Skin epidermis (tissue), 12 donors: ENCODE data around the gene GATAD2A.

Source experiments
- H3K27ac ChIP-seq, 21 experiments: fragments of 200-600 bp; sonication (generic) in 11 of 21; one replicate each; pipeline ENCODE4 v1.5.0; 2020; ENCODE audit warnings: mild to moderate bottlenecking in 3 of 21, inconsistent platforms in 2 of 21, moderate library complexity in 2 of 21
- H3K4me3 ChIP-seq, 7 experiments: fragments of 200-600 bp; sonication (generic) in 2 of 7; one replicate each; pipeline ENCODE4 v1.5.0; 2020; ENCODE audit warnings: inconsistent platforms in 2 of 7, mild to moderate bottlenecking in 2 of 7, moderate library complexity in 1 of 7

Gene GATAD2A

GRCh38 chr19:19547674-19548336, 142.3 kb downstream of the GATAD2A start:
- Histone ChIP-seq H3K27ac (no peak overlapping the region), H3K4me3 (no peak overlapping the region)

- H3K27ac ChIP-seq = no peak overlapping the region
- H3K4me3 ChIP-seq = no peak overlapping the region
These were observed 143.7 kb downstream of the GATAD2A start for GRCh38 chr19:19548915-19549759.

- Histone ChIP-seq H3K4me3 (no peak overlapping the region), H3K27ac (no peak overlapping the region)
These were observed 144.5 kb downstream of the GATAD2A start for GRCh38 chr19:19549804-19550464.

- H3K27ac ChIP-seq = no peak overlapping the region
These were observed 145.0 kb downstream of the GATAD2A start for GRCh38 chr19:19550485-19550929.

GRCh38 chr19:19550972-19551852, 145.7 kb downstream of the GATAD2A start:
- no peak overlapping the region for H3K4me3 ChIP-seq

More at GRCh38 chr19:19550485-19550929, 145.0 kb downstream of the GATAD2A start:
- no peak overlapping the region for H3K4me3 ChIP-seq

GRCh38 chr19:19551853-19552192, 146.3 kb downstream of the GATAD2A start:
- H3K27ac ChIP-seq = peak overlapping the region in 1 of 21 experiments; percentile 19
- no peak overlapping the region for H3K4me3 ChIP-seq

More at GRCh38 chr19:19550972-19551852, 145.7 kb downstream of the GATAD2A start:
- peak overlapping the region in 1 of 21 experiments; percentile 19 for H3K27ac ChIP-seq

GRCh38 chr19:19552798-19553197, 147.3 kb downstream of the GATAD2A start:
- Histone ChIP-seq H3K27ac (no peak overlapping the region), H3K4me3 (no peak overlapping the region)

GRCh38 chr19:19553670-19554069, 148.2 kb downstream of the GATAD2A start:
- H3K27ac ChIP-seq = no peak overlapping the region
- no peak overlapping the region for H3K4me3 ChIP-seq

- H3K27ac ChIP-seq = no peak overlapping the region
- no peak overlapping the region for H3K4me3 ChIP-seq
These were observed 148.9 kb downstream of the GATAD2A start for GRCh38 chr19:19554074-19555023.

GRCh38 chr19:19558055-19558454, 152.6 kb downstream of the GATAD2A start:
- Histone ChIP-seq H3K4me3 (no peak overlapping the region), H3K27ac (no peak overlapping the region)
